Thyroid gland (tissue), 4 donors: Measurements from ENCODE around the gene FOXP1. TPM values are rescaled to one million over a fixed set of nuclear protein-coding genes. Genes with fewer than 3 reads are reported as not detected.
A peak's percentile ranks its signal among the peaks of the same experiment; 100 is the strongest.

ENCODE experiments used
- DNase-seq, 2 donors: peaks; one replicate each; pipeline ENCODE4 v3.0.0-alpha.2; 2019
- H3K27ac ChIP-seq, 3 donors: fragments of 200-600 bp; sonication (generic); 1 replicate in 2 of 3; 2 replicates in 1 of 3; pipeline ENCODE4 v1.5.1; 2016 to 2019; ENCODE audit warnings: mild to moderate bottlenecking in 1 of 3, moderate library complexity in 1 of 3
- H3K27me3 ChIP-seq: fragments of 200-600 bp; sonication (generic); one replicate; pipeline ENCODE4 v1.5.1; 2019
- H3K36me3 ChIP-seq, 2 donors: fragments of 200-600 bp; sonication (generic); one replicate each; pipeline ENCODE4 v1.5.1; 2016 to 2019
- H3K4me1 ChIP-seq, 2 donors: fragments of 200-600 bp; sonication (generic); one replicate each; pipeline ENCODE4 v1.5.1; 2017 to 2019
- H3K4me3 ChIP-seq, 3 donors: fragments of 200-600 bp; sonication (generic); replicated peaks in 1 of 3; 1 replicate in 2 of 3; 2 replicates in 1 of 3; pipeline ENCODE4 v1.5.1; 2016; ENCODE audit warnings: mild to moderate bottlenecking in 1 of 3
- H3K9me3 ChIP-seq: fragments of 200-600 bp; sonication (generic); one replicate; pipeline ENCODE4 v1.5.1; 2017
- POLR2A ChIP-seq, 2 donors: fragments of 450-650 bp; IDR thresholded peaks; one replicate each; pipeline ENCODE4 v1.6.1; 2017; ENCODE audit warnings: antibody characterized with exemption in 2 of 2, mild to moderate bottlenecking in 2 of 2, moderate library complexity in 1 of 2
- WGBS, 2 donors: methylation state at CpG; one replicate each; pipeline ENCODE4 v1.1.5; 2017; 5-methylcytosine and 5-hydroxymethylcytosine counted together
- intact Hi-C: fragments of 100-400 bp; cut with DNase I; formaldehyde crosslinking; loops from one replicate; pipeline ENCODE4 v1.15.1; 2023
- total RNA-seq, 4 donors: library from RNA; depleted of rRNA; stranded (reverse); fragments of >200 nt; gene quantifications; one replicate each; pipeline ENCODE4 v1.2.3, GENCODE V29; 2016
- TF ChIP-seq, protein P1 (sequence below), 6 experiments: fragments of 200-600 bp in 3 of 6; fragments of 450-650 bp in 3 of 6; sonication (generic) in 3 of 6; IDR thresholded peaks; one replicate each; pipeline ENCODE4 v1.5.1; 2016 to 2019; ENCODE audit warnings: antibody characterized with exemption in 6 of 6, mild to moderate bottlenecking in 2 of 6, inconsistent platforms in 1 of 6, moderate library complexity in 1 of 6

The FOXP1 gene
- total RNA-seq, 4 donors from 2014 or later, result 111 to 187 (median 141) TPM

DNA sequence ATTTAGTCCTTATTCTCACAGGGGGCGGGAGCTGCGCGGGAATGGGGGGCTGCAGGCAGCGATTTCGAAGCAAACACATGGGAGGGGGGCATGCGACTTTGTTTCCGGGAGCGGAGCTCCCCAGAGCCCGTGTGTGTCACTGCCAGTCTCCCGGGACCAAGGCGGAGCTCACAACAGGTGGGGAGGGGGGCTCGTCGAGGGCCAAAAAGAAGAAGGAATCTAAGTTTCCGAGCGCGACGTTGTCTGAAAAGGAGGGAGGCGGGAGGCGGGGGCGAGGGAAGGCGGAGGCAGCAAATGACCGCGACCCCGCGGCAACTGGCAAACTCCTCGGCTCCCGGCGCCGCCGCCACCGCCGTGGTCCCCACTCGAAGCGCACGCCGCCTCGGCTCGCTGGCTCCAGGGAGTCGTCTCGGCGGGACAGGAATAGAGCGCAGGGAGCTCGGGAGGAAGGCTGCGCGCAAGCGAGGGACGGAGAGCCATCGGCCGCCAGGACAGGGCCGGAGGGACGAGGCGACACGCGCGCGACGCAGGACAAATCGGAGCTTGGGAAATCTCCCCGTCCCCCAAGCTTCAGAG, 1.4 kb downstream of the FOXP1 start:
- intact Hi-C loops, result loop anchor here (10.0 kb wide), 3 partner anchors 147 to 1027 kb away; no protein-coding TSS in a partner anchor
- TF ChIP-seq, protein P1, sequence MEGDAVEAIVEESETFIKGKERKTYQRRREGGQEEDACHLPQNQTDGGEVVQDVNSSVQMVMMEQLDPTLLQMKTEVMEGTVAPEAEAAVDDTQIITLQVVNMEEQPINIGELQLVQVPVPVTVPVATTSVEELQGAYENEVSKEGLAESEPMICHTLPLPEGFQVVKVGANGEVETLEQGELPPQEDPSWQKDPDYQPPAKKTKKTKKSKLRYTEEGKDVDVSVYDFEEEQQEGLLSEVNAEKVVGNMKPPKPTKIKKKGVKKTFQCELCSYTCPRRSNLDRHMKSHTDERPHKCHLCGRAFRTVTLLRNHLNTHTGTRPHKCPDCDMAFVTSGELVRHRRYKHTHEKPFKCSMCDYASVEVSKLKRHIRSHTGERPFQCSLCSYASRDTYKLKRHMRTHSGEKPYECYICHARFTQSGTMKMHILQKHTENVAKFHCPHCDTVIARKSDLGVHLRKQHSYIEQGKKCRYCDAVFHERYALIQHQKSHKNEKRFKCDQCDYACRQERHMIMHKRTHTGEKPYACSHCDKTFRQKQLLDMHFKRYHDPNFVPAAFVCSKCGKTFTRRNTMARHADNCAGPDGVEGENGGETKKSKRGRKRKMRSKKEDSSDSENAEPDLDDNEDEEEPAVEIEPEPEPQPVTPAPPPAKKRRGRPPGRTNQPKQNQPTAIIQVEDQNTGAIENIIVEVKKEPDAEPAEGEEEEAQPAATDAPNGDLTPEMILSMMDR (IDR thresholded peaks at IDR 0.05), result no peak
- TF ChIP-seq POLR2A (IDR thresholded peaks at IDR 0.05), result peak in 1 of 2 donors; percentile 62
- peaks cover 21 to 23% of the 10 kb centered on the region in 2 donors for H3K4me1 ChIP-seq
- DNase-seq, result peak; percentile 76 to 80
- no peaks in the 10 kb centered on the region for H3K27me3 ChIP-seq
- H3K36me3 ChIP-seq, result no peaks in the 10 kb centered on the region
- WGBS, 2 donors, result 0 to 1% methylated on average over 46 to 59 of the region's 59 CpGs
- no peaks in the 10 kb centered on the region for H3K9me3 ChIP-seq
- H3K4me3 ChIP-seq, result peak overlapping the region; percentile 45 to 86 (median 84)
- H3K27ac ChIP-seq, result peak overlapping the region; percentile 93 to 98 (median 97)

DNA sequence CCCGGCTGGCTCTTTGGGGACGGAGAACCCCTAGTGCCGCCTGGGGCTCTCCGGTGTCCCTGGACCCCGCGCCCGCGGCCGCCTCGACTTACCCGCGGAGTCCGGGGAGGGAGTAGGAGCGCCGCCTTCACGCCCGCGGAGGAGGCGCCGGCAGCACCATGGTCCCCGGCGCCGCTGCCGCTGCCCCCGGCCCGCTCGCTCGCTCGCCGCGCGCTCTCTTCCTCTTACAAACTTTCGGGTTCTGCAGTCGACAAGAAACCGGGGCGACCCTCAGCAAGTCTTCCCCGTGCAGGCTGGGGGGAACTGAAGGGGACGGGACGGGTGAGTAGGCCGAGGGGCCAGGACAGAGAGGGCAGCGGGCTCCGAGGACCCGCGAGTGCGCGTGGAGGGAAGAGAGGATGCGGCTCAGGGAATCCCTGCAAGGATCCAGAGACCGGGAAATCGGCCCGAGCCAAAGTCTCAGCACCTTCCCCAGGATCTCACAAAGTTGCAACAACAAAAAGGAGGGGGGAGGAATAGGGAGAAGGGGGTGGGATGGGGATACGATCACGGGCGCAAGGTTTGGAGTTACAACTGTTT, 2.0 kb downstream of the FOXP1 start:
- no peaks in the 10 kb centered on the region for H3K9me3 ChIP-seq
- peaks cover 21 to 24% of the 10 kb centered on the region in 2 donors for H3K4me1 ChIP-seq
- H3K4me3 ChIP-seq, result peak overlapping the region; percentile 45 to 86 (median 84)
- intact Hi-C loops, result loop anchor here (10.0 kb wide), 3 partner anchors 147 to 1027 kb away; no protein-coding TSS in a partner anchor
- WGBS, 2 donors, result 0 to 1% methylated on average over 27 to 47 of the region's 53 CpGs
- H3K36me3 ChIP-seq, result no peaks in the 10 kb centered on the region
- H3K27ac ChIP-seq, result peak overlapping the region; percentile 93 to 98 (median 97)
- peak; percentile 42 to 47 for DNase-seq
- H3K27me3 ChIP-seq, result no peaks in the 10 kb centered on the region
- TF ChIP-seq, protein P1 (IDR thresholded peaks at IDR 0.05), result no peak
- TF ChIP-seq POLR2A (IDR thresholded peaks at IDR 0.05), result no peak

DNA sequence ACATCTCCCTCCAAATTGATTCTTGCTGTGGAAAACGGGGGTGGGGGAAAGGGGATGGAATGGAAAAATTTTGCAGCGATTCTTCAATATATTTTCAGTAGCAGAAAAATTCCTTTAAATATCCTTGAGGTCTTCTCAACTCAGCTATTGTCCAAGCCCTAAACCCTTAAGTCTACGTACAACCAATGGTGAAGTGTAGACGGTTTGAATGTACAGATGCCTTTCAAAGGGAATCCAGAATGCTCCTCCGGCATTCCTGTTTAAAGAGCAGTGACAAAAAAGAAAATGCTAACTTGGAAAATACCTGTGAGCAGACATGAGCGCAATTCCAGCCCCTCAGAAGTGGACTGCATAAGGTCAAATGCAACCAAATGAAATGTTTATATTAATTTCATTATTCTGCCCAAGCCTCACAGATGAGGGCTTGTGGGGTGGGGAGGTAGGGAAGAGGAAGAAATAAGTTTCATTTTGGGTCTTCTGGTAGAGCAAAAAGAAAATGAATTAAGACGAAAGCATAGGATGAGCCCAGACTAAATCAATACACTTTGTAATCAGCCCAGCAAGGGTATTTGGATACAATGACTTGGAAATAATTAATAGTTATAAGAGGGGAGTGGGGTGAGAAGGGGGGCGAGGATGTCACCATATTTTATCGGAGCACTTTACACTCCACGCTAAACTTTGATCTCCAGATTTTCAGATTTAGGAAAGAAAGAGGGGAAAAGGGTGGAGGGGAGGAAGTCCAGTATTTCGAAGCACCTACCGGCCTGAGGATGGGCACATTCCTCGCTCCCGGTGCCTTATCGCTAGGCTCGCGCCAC, 2.7 kb downstream of the FOXP1 start:
- Histone ChIP-seq H3K4me3 (peak overlapping the region; percentile 45 to 86 (median 84)), H3K27ac (peak overlapping the region; percentile 93 to 98 (median 97)), H3K36me3 (no peaks in the 10 kb centered on the region), H3K4me1 (peaks cover 15 to 23% of the 10 kb centered on the region in 2 donors), H3K9me3 (no peaks in the 10 kb centered on the region), H3K27me3 (no peaks in the 10 kb centered on the region)
- TF ChIP-seq, protein P1 (IDR thresholded peaks at IDR 0.05), result no peak
- TF ChIP-seq POLR2A (IDR thresholded peaks at IDR 0.05), result no peak
- intact Hi-C loops, result loop anchor here (10.0 kb wide), 3 partner anchors 146 to 1026 kb away; no protein-coding TSS in a partner anchor
- DNase-seq, result no peak
- 34 to 37% methylated on average over 17 of the region's 17 CpGs for WGBS, 2 donors

DNA sequence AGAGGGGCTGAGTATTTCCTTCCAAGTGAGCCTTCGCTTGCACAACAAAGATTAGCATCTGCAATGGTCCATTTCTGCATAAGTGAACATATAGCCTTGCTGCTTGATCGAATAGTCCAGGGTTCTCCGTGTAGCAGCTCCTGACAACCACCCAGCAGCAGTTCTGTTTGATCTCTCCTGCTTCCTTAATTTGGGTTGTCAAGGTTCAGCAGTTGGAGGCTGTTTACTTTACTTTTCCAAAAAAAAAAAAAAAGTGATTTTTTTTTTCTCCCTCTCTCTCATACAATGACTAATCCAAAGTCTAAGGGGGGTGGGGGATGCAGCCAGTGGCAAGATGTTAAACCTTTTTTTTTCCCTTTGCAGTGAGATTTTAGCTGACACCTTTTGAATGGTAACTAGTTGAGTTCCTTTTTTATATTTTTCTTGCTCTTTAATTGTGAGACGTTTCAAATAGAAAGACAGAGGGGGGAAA, 3.6 kb downstream of the FOXP1 start:
- intact Hi-C loops, result loop anchor here (10.0 kb wide), 3 partner anchors 145 to 1025 kb away; no protein-coding TSS in a partner anchor
- 34 to 39% methylated on average over 4 of the region's 4 CpGs for WGBS, 2 donors
- Histone ChIP-seq H3K4me1 (peaks cover 15% of the 10 kb centered on the region in 2 donors), H3K27ac (peak overlapping the region; percentile 15 to 98 (median 97)), H3K36me3 (no peaks in the 10 kb centered on the region), H3K27me3 (no peaks in the 10 kb centered on the region), H3K4me3 (no peak overlapping the region), H3K9me3 (no peaks in the 10 kb centered on the region)
- TF ChIP-seq, protein P1 (IDR thresholded peaks at IDR 0.05), result no peak
- no peak for TF ChIP-seq POLR2A (IDR thresholded peaks at IDR 0.05)
- peak; percentile 40 to 49 for DNase-seq
